MM.1S (cell line): ENCODE results near the gene NXF1.

ENCODE experiments used
- CTCF ChIP-seq: fragments of 300-600 bp; sonication (generic); IDR thresholded peaks from 2 replicates; pipeline ENCODE4 v1.5.1; 2016; ENCODE audit warnings: antibody characterized with exemption, low read length, mixed read lengths
- EZH2 ChIP-seq: fragments of 300-600 bp; sonication (generic); optimal IDR thresholded peaks from 2 replicates; pipeline ENCODE3; 2017; ENCODE audit warnings: low read depth, mild to moderate bottlenecking, antibody characterized with exemption, low read length, mixed read lengths
- EZH2phosphoT487 ChIP-seq: fragments of 300-600 bp; sonication (generic); IDR thresholded peaks from 2 replicates; pipeline ENCODE4 v1.6.1; 2018; ENCODE audit warnings: antibody characterized with exemption, low read length

GRCh38 chr11:62844154-62844553 lies 38.9 kb upstream of the NXF1 start:
- no peak for TF ChIP-seq CTCF
- no peak for TF ChIP-seq EZH2phosphoT487
- TF ChIP-seq EZH2 = no peak
